Pons (tissue), 1 donor: ENCODE data around the gene ZNF235.
"Not testable (repeated sequence)": the region's sequence is repeated elsewhere in the genome, so short reads cannot be mapped to it uniquely, and the experiment has no call there.

Experiments used
- DNase-seq: peaks from one replicate; pipeline ENCODE4 v3.0.0-alpha.2; 2016; ENCODE audit warnings: low spot score

The ZNF235 gene

GRCh38 chr19:44304659-44305193, at the start of gene ZNF235:
Gene ZNF235 (minus strand): TSS chr19:44305025. CDS start chr19:44303404, 1,621 bp downstream.
- DNase-seq, result peak; percentile 98

GRCh38 chr19:44346556-44346955, 41.7 kb upstream of the ZNF235 start:
- no peak for DNase-seq

- peak; percentile 48 for DNase-seq
Measured at GRCh38 chr19:44345959-44346358, 41.1 kb upstream of the ZNF235 start.

GRCh38 chr19:44344255-44344654, 39.4 kb upstream of the ZNF235 start:
- DNase-seq, result no peak

- no peak for DNase-seq
Measured at GRCh38 chr19:44341794-44342193, 37.0 kb upstream of the ZNF235 start.

GRCh38 chr19:44334639-44335038, 29.8 kb upstream of the ZNF235 start:
- not testable (repeated sequence) for DNase-seq

GRCh38 chr19:44332145-44332544, 27.3 kb upstream of the ZNF235 start:
- no peak for DNase-seq

GRCh38 chr19:44315883-44316282, 11.1 kb upstream of the ZNF235 start:
- no peak for DNase-seq

- no peak for DNase-seq
Measured at GRCh38 chr19:44313231-44313630, 8.4 kb upstream of the ZNF235 start.

GRCh38 chr19:44308011-44308410, 3.2 kb upstream of the ZNF235 start:
- DNase-seq, result no peak

GRCh38 chr19:44306283-44306682, 1.5 kb upstream of the ZNF235 start:
- no peak for DNase-seq

- no peak for DNase-seq
Measured at GRCh38 chr19:44305457-44305856, 632 bp upstream of the ZNF235 start.

- DNase-seq, result peak; percentile 15
Measured at GRCh38 chr19:44303976-44304568, 753 bp downstream of the ZNF235 start.

GRCh38 chr19:44303320-44303719, 1.5 kb downstream of the ZNF235 start:
- DNase-seq, result no peak

- no peak for DNase-seq
Measured at GRCh38 chr19:44284968-44285367, 19.9 kb downstream of the ZNF235 start.

GRCh38 chr19:44282846-44283245, 22.0 kb downstream of the ZNF235 start:
- no peak for DNase-seq

GRCh38 chr19:44280916-44281315, 23.9 kb downstream of the ZNF235 start:
- no peak for DNase-seq

GRCh38 chr19:44278181-44278690, 26.6 kb downstream of the ZNF235 start:
- no peak for DNase-seq

GRCh38 chr19:44277331-44277730, 27.5 kb downstream of the ZNF235 start:
- DNase-seq, result no peak

- no peak for DNase-seq
Measured at GRCh38 chr19:44260695-44261446, 44.0 kb downstream of the ZNF235 start.

- no peak for DNase-seq
Measured at GRCh38 chr19:44260343-44260681, 44.5 kb downstream of the ZNF235 start.

GRCh38 chr19:44258835-44259413, 45.9 kb downstream of the ZNF235 start:
- no peak for DNase-seq

GRCh38 chr19:44258136-44258535, 46.7 kb downstream of the ZNF235 start:
- DNase-seq, result no peak
